GM23338 (cell line): Measurements from ENCODE around the gene PTPRS. TPM values are rescaled to one million over a fixed set of nuclear protein-coding genes. Genes with fewer than 3 reads are reported as not detected.

Source experiments
- ATAC-seq: fragments of 200-7000 bp; cut with Tn5 transposase; 3 replicates; pipeline ENCODE4 v1.9.1; 2020
- DNase-seq: peaks from one replicate; pipeline ENCODE4 v3.0.0-alpha.2; 2015; ENCODE audit warnings: low spot score
- H2AFZ ChIP-seq: fragments of 200-600 bp; sonication (generic); 2 replicates; pipeline ENCODE4 v1.8.0; 2016; ENCODE audit warnings: antibody characterized with exemption, mild to moderate bottlenecking, moderate library complexity
- H3F3A ChIP-seq: fragments of 200-600 bp; sonication (generic); replicated peaks from 2 replicates; pipeline ENCODE4 v1.8.0; 2017; ENCODE audit warnings: antibody characterized with exemption, mixed run types, low read depth
- H3K27ac ChIP-seq: fragments of 200-600 bp; sonication (generic); 2 replicates; pipeline ENCODE4 v1.6.1; 2016; ENCODE audit warnings: low read depth
- H3K27me3 ChIP-seq: fragments of 200-600 bp; sonication (generic); 2 replicates; pipeline ENCODE4 v1.8.0; 2016; ENCODE audit warnings: mild to moderate bottlenecking, mixed run types, moderate library complexity; ENCODE audit not compliant: insufficient read depth
- H3K36me3 ChIP-seq: fragments of 200-600 bp; sonication (generic); 2 replicates; pipeline ENCODE4 v1.8.0; 2016; ENCODE audit warnings: mild to moderate bottlenecking; ENCODE audit not compliant: insufficient read depth
- H3K4me1 ChIP-seq: fragments of 200-600 bp; sonication (generic); 2 replicates; pipeline ENCODE4 v1.8.0; 2016; ENCODE audit warnings: mild to moderate bottlenecking, moderate library complexity; ENCODE audit not compliant: insufficient read depth
- H3K4me2 ChIP-seq: fragments of 200-600 bp; sonication (generic); 2 replicates; pipeline ENCODE4 v1.7.1; 2017; ENCODE audit warnings: mixed run types
- H3K4me3 ChIP-seq: fragments of 200-600 bp; sonication (generic); 2 replicates; pipeline ENCODE4 v1.6.1; 2016; ENCODE audit warnings: mixed run types
- H3K79me2 ChIP-seq: fragments of 200-600 bp; sonication (generic); replicated peaks from 2 replicates; pipeline ENCODE4 v1.8.0; 2017; ENCODE audit warnings: mild to moderate bottlenecking; ENCODE audit not compliant: insufficient read depth
- H3K9me2 ChIP-seq: fragments of 200-600 bp; sonication (generic); 2 replicates; pipeline ENCODE4 v1.8.0; 2017; ENCODE audit not compliant: insufficient read depth
- H4K20me1 ChIP-seq: fragments of 200-600 bp; sonication (generic); replicated peaks from 2 replicates; pipeline ENCODE4 v1.8.0; 2017; ENCODE audit warnings: mild to moderate bottlenecking; ENCODE audit not compliant: insufficient read depth
- H3K27ac Mint-ChIP-seq: 2 replicates; pipeline ENCODE4 v1.8.0; 2020; ENCODE audit warnings: inconsistent platforms, mild to moderate bottlenecking, moderate library complexity, mixed read lengths
- H3K27me3 Mint-ChIP-seq: 3 replicates; pipeline ENCODE4 v1.8.0; 2022; ENCODE audit warnings: low read depth, mild to moderate bottlenecking, moderate library complexity, mixed read lengths, inconsistent platforms; ENCODE audit not compliant: insufficient read depth, poor library complexity
- H3K36me3 Mint-ChIP-seq: 3 replicates; pipeline ENCODE4 v1.8.0; 2021; ENCODE audit warnings: low read depth, mild to moderate bottlenecking, inconsistent platforms, moderate library complexity, mixed read lengths
- H3K4me1 Mint-ChIP-seq: 3 replicates; pipeline ENCODE4 v1.8.0; 2020; ENCODE audit warnings: mild to moderate bottlenecking, inconsistent platforms, mixed read lengths
- H3K4me3 Mint-ChIP-seq: 3 replicates; pipeline ENCODE4 v1.8.0; 2021; ENCODE audit warnings: moderate library complexity, mild to moderate bottlenecking, inconsistent platforms, mixed read lengths
- H3K9me3 Mint-ChIP-seq: 3 replicates; pipeline ENCODE4 v1.8.0; 2020; ENCODE audit warnings: moderate library complexity, mild to moderate bottlenecking, inconsistent platforms, mixed read lengths
- EZH2 ChIP-seq: fragments of 200-600 bp; sonication (generic); IDR thresholded peaks from one replicate; pipeline ENCODE4 v1.8.0; 2017; ENCODE audit warnings: antibody characterized with exemption, mild to moderate bottlenecking, low read depth; ENCODE audit not compliant: unreplicated experiment
- JUNB ChIP-seq: IDR thresholded peaks from one replicate; pipeline ENCODE4 v1.6.1; 2016; ENCODE audit warnings: antibody characterized with exemption; ENCODE audit not compliant: unreplicated experiment
- STAT1 ChIP-seq: IDR thresholded peaks from one replicate; pipeline ENCODE4 v1.6.1; 2016; ENCODE audit warnings: antibody characterized with exemption; ENCODE audit not compliant: unreplicated experiment
- ZNF114 ChIP-seq: fragments of 250-450 bp; sonication (Bioruptor Pico); IDR thresholded peaks from 2 replicates; pipeline ENCODE4 v1.5.0; 2020; ENCODE audit warnings: mild to moderate bottlenecking, moderate library complexity
- polyA plus RNA-seq: library from polyadenylated mRNA; unstranded; fragments of >200 nt; fragmentation: Nextera tagmentation; extraction: Ambion mirVana; gene quantifications from 2 replicates; pipeline ENCODE4 v1.2.1, GENCODE V29; 2016
- total RNA-seq: library from RNA; depleted of rRNA; stranded (reverse); fragments of >200 nt; shearing (Covaris generic); gene quantifications from 2 replicates; pipeline ENCODE4 v1.2.3, GENCODE V29; 2014
- TF ChIP-seq, protein P1 (sequence below): IDR thresholded peaks from 2 replicates; pipeline ENCODE4 v1.6.1; 2016; ENCODE audit warnings: antibody characterized with exemption
- TF ChIP-seq, protein P2 (sequence below): IDR thresholded peaks from one replicate; pipeline ENCODE4 v1.6.1; 2018; ENCODE audit warnings: antibody characterized with exemption; ENCODE audit not compliant: unreplicated experiment
- TF ChIP-seq, protein P3 (sequence below): fragments of 250-450 bp; sonication (Bioruptor Pico); IDR thresholded peaks from 2 replicates; pipeline ENCODE4 v1.5.0; 2020; ENCODE audit warnings: mild to moderate bottlenecking, moderate library complexity
- TF ChIP-seq, protein P4 (sequence below), 2 experiments: fragments of 200-600 bp in 1 of 2; sonication (generic) in 1 of 2; conservative IDR thresholded peaks; 2 replicates each; pipeline versions ENCODE4 v1.5.1 to v1.6.1; 2016 to 2017; ENCODE audit warnings: antibody characterized with exemption in 2 of 2, low read depth in 2 of 2, mild to moderate bottlenecking in 2 of 2, moderate library complexity in 1 of 2

Gene PTPRS
- total and polyA plus RNA-seq, 2 experiments from 2014 or later, result 20.7 to 290 TPM

DNA sequence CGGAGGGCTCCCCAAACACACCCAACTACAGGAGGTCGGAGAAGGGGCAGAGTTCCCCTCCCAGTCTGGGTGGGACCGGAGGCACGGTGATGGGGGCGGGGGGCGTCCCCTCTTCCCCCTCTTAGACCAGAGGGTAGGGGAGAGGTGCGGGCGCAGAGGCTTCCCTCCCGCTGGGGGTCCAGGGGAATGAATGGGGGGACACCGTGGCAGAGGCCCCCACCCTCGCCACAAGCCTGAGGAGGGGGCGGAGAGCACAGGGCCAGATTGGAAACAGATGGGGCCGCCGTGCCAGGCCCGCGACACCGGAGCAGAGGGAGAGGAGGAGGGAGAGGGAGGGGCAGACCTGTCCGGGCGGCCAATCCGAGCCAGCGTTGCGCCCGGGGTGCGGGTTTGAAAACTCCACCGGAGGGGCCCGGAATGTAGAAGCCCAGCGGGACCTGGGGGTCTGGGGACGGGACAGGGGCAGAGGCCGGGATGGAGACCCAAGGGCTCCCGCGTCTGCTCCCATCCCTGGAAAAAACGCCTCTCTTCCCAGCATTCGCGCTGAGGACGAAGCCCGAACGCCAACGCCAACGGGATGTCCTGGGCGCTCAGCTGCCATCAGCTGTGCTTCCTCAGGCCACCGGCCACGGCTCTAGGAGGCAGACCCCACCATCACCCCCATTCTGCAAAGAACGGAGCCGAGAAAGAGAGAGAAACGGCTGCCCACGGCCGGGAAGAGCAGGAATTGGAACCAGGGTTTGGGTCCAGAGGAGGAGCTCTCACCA lies 46.8 kb downstream of the PTPRS start:
- peaks cover 63% of the 10 kb centered on the region for H3K79me2 ChIP-seq
- no peaks in the 10 kb centered on the region for H3K9me2 ChIP-seq
- H3F3A ChIP-seq, result peaks cover 10% of the 10 kb centered on the region; the same call in 1 of the 2 replicates
- Mint-ChIP-seq H3K36me3 (peaks cover 4% of the 10 kb centered on the region; the same call in 2 of the 3 replicates), H3K27me3 (peaks cover 23% of the 10 kb centered on the region), H3K4me3 (peak overlapping the region; percentile 84), H3K27ac (peak overlapping the region; percentile 44; the same call in 1 of the 2 replicates), H3K9me3 (no peaks in the 10 kb centered on the region), H3K4me1 (peaks cover 21% of the 10 kb centered on the region)
- H3K4me1 ChIP-seq, result peaks cover 19% of the 10 kb centered on the region
- H2AFZ ChIP-seq, result no peak overlapping the region
- peak overlapping the region; percentile 97 for H3K4me2 ChIP-seq
- peak overlapping the region; percentile 93 for H3K4me3 ChIP-seq
- peak; percentile 73 for ATAC-seq
- peak; percentile 84 for DNase-seq
- H3K27me3 ChIP-seq, result no peaks in the 10 kb centered on the region
- no peak for TF ChIP-seq ZNF114 (CRISPR knock-in tag)
- TF ChIP-seq, protein P1, sequence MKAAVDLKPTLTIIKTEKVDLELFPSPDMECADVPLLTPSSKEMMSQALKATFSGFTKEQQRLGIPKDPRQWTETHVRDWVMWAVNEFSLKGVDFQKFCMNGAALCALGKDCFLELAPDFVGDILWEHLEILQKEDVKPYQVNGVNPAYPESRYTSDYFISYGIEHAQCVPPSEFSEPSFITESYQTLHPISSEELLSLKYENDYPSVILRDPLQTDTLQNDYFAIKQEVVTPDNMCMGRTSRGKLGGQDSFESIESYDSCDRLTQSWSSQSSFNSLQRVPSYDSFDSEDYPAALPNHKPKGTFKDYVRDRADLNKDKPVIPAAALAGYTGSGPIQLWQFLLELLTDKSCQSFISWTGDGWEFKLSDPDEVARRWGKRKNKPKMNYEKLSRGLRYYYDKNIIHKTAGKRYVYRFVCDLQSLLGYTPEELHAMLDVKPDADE, result 0 out of 2 replicates have a peak, but pooled peaks have one; percentile 23
- TF ChIP-seq, protein P2, sequence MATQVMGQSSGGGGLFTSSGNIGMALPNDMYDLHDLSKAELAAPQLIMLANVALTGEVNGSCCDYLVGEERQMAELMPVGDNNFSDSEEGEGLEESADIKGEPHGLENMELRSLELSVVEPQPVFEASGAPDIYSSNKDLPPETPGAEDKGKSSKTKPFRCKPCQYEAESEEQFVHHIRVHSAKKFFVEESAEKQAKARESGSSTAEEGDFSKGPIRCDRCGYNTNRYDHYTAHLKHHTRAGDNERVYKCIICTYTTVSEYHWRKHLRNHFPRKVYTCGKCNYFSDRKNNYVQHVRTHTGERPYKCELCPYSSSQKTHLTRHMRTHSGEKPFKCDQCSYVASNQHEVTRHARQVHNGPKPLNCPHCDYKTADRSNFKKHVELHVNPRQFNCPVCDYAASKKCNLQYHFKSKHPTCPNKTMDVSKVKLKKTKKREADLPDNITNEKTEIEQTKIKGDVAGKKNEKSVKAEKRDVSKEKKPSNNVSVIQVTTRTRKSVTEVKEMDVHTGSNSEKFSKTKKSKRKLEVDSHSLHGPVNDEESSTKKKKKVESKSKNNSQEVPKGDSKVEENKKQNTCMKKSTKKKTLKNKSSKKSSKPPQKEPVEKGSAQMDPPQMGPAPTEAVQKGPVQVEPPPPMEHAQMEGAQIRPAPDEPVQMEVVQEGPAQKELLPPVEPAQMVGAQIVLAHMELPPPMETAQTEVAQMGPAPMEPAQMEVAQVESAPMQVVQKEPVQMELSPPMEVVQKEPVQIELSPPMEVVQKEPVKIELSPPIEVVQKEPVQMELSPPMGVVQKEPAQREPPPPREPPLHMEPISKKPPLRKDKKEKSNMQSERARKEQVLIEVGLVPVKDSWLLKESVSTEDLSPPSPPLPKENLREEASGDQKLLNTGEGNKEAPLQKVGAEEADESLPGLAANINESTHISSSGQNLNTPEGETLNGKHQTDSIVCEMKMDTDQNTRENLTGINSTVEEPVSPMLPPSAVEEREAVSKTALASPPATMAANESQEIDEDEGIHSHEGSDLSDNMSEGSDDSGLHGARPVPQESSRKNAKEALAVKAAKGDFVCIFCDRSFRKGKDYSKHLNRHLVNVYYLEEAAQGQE, result no peak
- TF ChIP-seq, protein P3, sequence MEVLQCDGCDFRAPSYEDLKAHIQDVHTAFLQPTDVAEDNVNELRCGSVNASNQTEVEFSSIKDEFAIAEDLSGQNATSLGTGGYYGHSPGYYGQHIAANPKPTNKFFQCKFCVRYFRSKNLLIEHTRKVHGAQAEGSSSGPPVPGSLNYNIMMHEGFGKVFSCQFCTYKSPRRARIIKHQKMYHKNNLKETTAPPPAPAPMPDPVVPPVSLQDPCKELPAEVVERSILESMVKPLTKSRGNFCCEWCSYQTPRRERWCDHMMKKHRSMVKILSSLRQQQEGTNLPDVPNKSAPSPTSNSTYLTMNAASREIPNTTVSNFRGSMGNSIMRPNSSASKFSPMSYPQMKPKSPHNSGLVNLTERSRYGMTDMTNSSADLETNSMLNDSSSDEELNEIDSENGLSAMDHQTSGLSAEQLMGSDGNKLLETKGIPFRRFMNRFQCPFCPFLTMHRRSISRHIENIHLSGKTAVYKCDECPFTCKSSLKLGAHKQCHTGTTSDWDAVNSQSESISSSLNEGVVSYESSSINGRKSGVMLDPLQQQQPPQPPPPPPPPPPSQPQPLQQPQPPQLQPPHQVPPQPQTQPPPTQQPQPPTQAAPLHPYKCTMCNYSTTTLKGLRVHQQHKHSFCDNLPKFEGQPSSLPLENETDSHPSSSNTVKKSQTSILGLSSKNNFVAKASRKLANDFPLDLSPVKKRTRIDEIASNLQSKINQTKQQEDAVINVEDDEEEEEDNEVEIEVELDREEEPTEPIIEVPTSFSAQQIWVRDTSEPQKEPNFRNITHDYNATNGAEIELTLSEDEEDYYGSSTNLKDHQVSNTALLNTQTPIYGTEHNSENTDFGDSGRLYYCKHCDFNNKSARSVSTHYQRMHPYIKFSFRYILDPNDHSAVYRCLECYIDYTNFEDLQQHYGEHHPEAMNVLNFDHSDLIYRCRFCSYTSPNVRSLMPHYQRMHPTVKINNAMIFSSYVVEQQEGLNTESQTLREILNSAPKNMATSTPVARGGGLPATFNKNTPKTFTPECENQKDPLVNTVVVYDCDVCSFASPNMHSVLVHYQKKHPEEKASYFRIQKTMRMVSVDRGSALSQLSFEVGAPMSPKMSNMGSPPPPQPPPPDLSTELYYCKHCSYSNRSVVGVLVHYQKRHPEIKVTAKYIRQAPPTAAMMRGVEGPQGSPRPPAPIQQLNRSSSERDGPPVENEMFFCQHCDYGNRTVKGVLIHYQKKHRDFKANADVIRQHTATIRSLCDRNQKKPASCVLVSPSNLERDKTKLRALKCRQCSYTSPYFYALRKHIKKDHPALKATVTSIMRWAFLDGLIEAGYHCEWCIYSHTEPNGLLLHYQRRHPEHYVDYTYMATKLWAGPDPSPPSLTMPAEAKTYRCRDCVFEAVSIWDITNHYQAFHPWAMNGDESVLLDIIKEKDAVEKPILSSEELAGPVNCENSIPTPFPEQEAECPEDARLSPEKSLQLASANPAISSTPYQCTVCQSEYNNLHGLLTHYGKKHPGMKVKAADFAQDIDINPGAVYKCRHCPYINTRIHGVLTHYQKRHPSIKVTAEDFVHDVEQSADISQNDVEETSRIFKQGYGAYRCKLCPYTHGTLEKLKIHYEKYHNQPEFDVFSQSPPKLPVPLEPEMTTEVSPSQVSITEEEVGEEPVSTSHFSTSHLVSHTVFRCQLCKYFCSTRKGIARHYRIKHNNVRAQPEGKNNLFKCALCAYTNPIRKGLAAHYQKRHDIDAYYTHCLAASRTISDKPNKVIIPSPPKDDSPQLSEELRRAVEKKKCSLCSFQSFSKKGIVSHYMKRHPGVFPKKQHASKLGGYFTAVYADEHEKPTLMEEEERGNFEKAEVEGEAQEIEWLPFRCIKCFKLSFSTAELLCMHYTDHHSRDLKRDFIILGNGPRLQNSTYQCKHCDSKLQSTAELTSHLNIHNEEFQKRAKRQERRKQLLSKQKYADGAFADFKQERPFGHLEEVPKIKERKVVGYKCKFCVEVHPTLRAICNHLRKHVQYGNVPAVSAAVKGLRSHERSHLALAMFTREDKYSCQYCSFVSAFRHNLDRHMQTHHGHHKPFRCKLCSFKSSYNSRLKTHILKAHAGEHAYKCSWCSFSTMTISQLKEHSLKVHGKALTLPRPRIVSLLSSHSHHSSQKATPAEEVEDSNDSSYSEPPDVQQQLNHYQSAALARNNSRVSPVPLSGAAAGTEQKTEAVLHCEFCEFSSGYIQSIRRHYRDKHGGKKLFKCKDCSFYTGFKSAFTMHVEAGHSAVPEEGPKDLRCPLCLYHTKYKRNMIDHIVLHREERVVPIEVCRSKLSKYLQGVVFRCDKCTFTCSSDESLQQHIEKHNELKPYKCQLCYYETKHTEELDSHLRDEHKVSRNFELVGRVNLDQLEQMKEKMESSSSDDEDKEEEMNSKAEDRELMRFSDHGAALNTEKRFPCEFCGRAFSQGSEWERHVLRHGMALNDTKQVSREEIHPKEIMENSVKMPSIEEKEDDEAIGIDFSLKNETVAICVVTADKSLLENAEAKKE (CRISPR knock-in tag), result no peak
- no peak for TF ChIP-seq JUNB
- TF ChIP-seq, protein P4, sequence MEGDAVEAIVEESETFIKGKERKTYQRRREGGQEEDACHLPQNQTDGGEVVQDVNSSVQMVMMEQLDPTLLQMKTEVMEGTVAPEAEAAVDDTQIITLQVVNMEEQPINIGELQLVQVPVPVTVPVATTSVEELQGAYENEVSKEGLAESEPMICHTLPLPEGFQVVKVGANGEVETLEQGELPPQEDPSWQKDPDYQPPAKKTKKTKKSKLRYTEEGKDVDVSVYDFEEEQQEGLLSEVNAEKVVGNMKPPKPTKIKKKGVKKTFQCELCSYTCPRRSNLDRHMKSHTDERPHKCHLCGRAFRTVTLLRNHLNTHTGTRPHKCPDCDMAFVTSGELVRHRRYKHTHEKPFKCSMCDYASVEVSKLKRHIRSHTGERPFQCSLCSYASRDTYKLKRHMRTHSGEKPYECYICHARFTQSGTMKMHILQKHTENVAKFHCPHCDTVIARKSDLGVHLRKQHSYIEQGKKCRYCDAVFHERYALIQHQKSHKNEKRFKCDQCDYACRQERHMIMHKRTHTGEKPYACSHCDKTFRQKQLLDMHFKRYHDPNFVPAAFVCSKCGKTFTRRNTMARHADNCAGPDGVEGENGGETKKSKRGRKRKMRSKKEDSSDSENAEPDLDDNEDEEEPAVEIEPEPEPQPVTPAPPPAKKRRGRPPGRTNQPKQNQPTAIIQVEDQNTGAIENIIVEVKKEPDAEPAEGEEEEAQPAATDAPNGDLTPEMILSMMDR (conservative IDR thresholded peaks at IDR 0.05; ENCODE audit: low read depth in 2 of 2), result no peak
- TF ChIP-seq EZH2, result no peak
- TF ChIP-seq STAT1, result no peak
- H4K20me1 ChIP-seq, result peaks cover 38% of the 10 kb centered on the region
- no peaks in the 10 kb centered on the region for H3K36me3 ChIP-seq
- H3K27ac ChIP-seq, result peak overlapping the region; percentile 91
